Raji (cell line): Measurements from ENCODE around the gene MXRA8.

Experiments
- POLR2A ChIP-seq: IDR thresholded peaks from 2 replicates; pipeline ENCODE4 v1.6.1; 2011; ENCODE audit warnings: low read depth, low read length, control low read depth; ENCODE audit not compliant: insufficient read depth

The MXRA8 gene

DNA sequence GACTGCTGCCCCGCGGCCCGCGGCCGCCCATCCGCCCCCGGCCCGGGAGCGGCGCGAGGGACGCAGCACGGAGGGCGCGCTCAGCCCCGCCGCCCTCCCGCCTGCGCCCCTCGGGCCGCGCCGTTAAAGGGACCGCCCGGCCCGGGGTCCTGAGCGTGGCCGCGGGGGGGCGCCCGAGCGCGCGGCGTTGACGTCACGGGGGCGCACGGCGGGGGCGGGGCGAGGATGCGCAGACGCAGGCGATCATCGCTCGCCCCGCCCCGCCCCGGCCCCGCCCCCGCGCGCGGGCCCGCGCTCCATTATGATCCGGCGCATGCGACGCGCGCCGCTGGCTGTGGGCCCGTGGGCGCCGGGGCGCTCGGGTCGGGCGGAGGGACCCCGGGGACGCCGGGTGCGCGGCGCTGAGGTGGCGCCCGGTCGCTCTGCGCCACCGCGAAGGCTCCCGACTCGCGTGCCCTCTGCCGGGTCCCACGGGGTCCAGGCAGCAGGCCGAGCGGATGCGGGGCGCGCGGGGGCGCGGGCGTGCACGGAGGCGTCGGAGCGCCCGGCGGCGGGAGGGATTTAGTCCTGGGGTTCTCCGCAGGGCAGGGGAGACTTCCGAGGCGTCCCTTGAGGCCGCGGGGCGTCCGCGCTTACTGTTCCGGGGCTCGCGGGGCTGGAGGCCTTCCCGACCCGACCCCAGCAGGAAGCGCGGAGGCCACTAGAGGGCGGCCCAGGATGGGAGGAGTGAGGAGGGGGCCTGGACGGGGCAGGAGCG lies 8.9 kb downstream of the MXRA8 start, which contains the start of gene DVL1:
TSS of gene DVL1 (minus strand) at position 163 of the 757 bp plus-strand sequence. CDS start 353 bp downstream, outside the sequence.
- peak; percentile 81 for TF ChIP-seq POLR2A

DNA sequence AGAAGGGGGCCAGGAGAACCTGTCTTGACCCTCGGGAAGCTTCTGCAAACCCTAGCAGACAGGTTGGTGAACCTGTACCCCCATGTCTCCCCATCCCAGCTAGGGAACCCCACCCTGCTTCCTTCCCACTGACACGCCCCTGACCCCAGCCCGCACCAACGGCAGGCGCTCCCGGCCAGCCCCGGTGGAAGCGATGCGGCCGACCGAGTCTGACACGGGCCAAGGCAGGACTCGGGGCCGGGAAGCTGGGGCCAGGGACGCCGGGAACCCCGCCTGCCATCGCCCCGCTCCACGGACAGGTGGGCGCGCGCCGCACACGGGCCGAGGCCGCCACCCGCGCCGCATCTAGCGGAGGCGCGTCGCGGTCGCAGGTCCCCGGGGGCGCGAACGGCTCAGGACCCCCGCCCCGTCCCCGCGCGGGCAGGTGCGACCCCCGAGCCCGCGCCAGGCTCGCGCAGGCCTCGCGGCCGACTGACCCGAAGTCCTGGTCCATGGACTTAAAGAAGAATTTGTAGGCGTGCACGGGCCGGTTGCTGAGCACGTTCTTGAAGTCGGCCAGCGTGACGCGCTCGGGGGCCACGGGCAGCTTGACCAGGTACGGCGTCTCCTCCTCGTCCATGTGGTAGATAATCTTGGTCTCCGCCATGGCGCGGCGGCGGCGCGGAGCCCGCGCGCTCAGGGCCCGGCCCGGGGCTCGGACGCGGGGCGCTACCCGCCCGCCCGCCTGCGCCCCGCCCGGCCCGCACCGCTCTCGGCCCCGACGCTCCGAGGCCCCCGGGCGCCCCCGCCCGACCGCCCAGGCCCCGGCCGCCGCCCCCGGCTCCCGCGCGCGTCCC lies 9.7 kb downstream of the MXRA8 start:
- peak; percentile 18; the same call in 1 of the 2 replicates for TF ChIP-seq POLR2A

DNA sequence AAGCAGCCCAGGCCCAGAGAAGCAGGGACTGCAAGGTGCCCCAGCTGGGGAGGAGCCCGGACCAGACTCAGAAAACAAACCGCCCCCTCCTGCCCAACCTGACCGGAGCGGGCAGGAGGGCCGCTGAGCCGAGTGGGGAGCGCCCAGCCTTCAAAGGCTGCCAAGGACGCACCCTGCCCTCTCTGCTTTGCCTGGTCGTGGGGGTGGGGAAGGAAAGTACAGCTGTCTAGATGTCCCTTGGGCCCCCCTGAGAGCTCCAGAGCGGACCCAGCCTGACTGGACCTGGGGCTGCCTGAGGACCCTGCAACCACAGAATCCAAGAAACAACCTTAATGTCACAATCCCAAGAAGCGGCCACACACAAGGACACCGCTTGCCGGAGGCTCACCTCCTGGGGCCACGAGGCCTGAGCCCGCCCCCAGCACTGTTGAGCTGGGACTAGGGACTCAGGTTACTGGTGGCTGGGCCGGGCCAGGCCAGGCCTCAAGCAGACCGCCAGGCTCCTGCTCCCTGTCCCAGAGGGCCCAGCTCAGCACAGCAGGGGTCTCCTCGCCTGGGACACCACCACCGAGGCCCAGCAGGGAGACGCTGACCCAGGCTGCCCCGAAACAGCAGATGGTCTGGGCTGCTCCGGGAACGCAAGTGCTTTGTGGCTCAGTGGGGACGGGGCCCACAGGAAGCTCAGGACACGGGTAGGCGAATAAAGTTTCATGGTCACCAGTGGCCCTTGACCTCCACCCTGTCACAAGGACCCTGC lies 10.5 kb downstream of the MXRA8 start:
- TF ChIP-seq POLR2A = no peak

DNA sequence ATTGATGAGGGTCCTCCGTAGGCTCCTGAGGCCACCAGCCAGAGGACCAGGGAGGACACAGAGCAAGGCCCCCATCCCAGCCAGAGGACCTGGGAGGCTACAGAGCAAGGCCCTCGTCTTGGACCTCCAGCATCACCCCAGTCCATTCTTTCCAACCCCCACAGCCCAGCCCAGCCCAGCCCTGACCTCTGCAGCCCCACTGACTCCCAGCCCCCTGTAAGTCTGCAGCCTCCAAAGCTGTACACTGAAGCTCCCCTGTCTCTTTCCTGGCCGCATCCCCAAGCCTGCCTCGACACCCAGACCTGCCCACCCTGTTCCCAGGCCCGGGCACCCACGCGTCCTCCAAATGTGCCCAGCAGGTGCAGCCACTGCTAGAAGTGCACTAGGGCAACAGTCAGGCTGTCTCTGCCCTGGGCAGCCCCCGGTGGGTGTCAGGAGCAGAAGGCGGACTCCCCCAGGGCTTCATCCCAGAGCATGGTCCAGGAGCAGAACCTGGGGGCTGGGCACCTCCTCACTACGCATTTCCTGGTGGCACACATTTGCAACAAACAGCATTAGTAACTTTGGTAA lies 11.2 kb downstream of the MXRA8 start:
- no peak for TF ChIP-seq POLR2A

DNA sequence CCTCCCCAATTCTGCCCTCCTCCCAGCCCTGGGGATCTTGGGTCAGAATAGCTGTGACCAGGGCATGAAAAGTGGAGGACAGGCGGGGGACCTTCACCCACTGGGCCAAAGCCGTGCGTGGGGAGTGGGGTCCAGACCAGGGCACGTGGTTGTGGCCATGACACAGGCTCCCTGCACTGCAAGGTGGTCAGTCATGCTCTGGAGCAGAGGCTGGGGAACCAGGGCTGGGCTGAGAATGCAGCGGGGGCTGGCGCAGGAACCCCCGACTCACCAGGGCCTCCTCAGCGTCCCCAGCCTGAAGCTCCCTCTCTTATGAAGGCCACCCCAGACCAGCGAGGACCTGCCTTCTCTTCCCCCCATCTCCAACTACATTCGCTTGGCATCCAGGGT lies 11.9 kb downstream of the MXRA8 start:
- TF ChIP-seq POLR2A = no peak

DNA sequence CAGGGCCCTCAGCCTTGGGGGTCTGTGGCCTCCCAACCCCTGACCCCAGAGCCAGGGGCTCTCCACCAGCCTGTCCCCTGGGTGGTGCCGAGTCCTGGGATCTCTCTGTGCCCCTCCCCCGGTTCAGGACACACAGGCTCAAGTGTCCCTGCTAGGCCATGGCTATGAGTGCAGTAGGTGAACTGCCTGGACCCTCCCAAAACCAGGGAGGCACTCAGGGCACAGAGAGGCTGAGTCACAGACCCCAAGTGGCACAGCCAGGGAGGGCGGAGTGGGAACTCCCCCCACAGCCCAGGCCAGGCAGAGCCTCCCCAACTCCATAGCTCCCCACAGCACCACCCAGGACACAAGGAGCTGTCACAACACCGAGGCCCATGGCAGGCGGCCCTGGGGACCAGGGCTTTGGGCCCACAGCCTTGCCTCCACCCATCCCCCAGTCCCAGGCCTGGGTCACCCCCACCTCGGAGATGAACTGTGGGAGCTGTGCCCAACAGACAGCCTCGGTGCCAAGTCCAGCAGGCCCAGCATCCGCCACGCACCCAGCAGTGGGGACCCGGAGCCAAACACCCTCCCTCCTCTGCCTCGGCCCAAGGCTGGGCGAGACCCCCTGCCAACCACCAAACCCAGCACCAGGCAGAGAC lies 12.4 kb downstream of the MXRA8 start:
- TF ChIP-seq POLR2A = no peak

DNA sequence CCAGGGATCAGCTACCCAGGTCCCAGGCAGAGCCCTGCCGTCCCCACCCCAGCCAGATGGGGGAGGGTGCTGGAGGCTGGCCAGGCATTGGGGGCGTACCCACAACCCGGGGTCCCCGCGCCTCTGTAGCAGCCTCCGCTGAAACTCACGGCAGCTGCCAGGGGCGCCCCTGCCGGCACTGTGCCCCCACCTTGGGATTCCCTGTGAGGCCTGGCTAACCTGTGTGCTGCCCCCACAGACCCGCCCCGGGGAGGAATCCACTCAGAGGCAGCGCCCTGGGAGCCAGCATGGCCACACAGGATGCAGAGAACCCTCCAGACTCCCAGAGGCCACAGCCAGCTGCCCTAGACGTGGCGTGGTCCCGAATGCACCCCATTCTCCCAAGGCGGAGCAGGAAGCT lies 13.0 kb downstream of the MXRA8 start:
- TF ChIP-seq POLR2A = no peak

DNA sequence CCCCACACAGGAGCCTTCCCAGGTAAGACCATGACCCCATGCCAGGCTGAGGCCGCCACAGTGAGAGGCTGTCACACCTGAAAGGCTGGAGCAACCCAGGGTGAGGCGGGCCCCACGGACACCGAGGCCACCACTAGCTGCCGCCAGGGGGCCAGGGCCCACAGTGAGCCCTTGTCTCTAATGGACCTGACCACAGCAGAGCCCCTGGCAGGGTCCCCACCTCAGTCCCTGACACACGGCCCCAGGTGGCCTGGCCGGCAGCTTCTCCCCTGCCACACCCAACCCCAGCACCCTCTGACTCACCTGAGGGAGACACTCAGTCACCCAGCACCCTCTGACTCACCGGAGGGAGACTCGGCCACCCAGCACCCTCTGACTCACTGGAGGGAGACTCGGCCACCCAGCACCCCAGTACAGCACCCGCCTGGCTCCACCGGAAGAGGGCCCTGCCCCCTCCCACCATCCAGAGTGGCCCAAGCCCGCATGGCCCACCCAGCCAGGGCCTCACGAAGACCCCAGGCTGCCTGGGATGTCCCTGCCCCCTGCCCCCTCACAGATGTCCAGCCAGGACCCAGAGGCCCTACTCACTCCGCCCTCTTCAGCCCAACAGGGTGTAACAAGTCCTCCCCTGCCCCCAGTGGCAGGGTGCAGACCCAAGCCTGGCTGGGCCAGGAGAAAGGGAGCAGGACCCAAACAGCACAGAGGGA lies 13.5 kb downstream of the MXRA8 start:
- TF ChIP-seq POLR2A = no peak

DNA sequence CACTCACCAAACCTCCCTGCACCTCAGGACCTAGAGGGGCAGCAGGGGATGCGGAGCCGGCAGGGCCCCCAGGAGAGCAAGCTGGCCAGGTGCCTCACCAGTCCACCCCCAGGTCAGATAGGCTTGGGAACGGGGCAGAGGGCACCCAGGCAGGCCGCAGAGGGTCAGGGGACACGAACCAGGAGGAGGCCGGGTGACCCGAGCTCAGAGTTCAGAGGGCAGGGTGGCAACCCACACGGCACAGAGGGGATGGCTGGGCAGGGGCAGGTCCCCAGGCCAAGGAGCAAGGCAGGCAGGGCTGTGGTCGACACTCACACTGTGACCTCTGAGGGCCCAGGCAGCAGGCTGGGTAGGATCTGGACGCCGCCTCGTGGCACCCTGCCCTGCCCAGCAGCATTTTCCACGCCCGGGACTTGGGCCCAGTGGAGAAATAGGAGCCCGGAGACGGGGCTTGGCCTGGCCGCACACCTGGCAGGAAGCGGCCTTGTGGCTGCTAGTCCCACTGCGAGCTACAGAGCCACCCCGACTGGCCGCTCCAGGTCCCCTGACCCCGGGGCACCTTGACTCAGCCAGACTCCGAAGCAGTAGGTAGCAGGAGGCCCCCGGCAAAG lies 14.4 kb downstream of the MXRA8 start:
- TF ChIP-seq POLR2A = no peak

DNA sequence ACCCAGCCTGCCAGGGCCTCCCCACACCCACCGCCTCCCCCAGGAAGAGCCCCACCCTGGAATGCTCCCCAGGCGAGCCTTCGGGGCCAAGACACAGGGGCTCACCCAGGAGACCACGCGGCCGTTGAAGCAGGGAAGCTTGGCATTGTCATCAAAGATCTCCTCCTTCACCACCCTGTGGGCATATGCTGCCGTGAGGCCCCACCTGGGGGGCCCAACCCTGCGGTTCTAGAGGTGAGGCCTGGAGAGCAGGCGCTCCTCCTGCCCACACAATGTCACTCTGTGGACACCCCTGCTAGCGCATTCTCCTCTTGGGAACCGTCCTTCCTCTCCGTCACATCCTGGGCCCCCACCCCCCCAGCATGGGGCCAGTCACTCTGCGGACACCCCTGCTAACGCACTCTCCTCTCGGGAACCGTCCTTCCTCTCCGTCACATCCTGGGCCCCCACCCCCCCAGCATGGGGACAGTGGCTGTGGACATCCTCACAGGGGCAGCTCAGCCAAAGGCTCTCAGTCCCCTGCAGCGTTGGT lies 15.7 kb downstream of the MXRA8 start:
- TF ChIP-seq POLR2A = no peak

DNA sequence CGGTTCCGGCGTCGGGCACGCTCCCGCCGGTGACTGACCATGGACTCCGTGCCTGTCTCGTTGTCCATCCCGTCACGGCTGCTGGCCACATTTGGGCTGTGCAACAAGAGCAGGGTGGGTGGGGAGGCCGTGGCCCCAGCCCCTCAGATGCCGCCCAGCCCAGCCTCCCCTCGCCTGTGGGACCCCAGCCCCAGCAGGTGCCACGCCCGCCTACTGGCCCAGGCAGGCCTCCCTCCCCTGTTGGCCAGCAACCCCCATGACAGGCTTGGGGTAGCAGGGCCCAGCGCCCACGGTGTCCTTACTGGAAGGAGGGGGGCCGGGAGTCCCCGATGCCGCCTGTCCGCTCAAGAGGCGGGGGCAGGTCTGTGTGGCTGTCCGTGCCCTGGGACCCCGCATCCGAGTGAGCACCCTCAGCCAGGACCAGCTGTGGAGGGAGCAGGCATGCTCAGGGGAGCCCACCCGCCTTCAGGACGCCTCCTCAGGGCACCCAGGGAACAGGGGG lies 16.2 kb downstream of the MXRA8 start:
- TF ChIP-seq POLR2A = no peak

DNA sequence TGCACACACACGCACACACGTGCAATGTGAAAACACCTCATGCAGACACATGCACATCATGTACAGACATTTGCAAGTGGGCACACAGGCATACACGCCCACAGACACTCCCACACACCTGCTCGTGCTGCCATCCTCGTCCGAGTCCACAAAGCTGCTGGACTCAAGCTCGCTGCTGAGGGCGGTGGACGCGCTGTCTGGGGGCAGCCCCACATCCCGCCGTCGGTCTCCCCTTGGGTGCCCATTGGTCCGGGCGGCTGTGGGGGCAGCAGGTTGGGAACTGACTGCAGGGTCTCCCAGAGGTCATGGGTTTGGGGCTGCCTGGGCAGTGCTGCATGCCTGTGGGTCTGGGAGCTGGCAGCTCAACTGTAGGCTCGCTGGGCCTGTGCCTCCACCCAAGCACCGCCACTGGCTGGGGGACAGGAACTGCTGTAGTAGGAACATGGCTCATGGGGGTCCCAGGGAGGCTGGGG lies 16.8 kb downstream of the MXRA8 start:
- TF ChIP-seq POLR2A = no peak

DNA sequence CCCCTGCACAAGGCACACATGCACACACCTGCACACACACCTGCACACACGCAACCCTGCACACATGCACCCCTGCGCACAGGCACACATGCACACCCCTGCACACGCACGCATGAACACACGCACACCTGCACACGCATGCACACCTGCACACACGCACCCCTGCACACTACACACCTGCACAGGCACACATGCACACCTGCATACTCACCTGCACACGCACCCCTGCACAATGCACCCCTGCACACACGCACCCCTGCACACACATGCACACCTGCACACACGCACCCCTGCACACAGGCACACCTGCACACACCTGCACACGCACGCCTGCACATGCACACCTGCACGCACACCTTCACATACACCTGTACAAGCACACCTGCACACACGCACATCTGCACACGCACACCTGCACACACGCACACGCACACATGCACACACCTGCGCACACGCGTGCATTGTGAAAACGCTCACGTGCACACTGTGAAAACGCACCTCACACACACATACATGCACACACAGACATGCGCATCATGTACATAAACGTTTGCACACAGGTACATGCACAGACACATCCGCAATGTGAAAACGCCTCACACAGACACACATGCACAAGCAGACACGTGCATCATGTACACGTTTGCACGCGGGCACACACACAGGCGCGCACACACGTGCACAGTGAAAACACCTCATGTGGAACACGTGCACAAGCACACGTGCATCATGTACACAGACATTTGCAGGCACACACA lies 17.4 kb downstream of the MXRA8 start:
- TF ChIP-seq POLR2A = no peak

DNA sequence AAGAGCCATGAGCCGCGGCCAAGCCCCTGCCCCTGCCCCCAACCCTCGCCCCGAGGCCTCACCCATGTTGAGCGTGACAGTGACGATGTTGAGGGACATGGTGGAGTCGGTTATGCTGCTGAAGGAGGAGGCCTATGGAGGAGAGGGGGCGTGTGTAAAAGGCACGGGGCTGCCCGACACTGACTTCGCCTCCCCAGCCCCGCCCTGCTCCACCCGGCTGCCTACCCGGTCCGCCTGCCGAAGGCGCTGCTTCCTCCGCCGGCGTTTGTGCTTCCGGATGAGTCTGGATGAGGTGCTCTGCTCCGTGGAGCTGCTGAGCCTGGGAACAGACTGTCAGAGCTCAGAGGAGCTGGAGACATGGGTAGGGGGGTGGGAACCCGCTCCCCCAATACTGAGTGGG lies 18.2 kb downstream of the MXRA8 start:
- no peak for TF ChIP-seq POLR2A
